SK-N-SH (cell line): ENCODE measurements around the gene ZNF865. TPM values are rescaled to one million over a fixed set of nuclear protein-coding genes. Genes with fewer than 3 reads are reported as not detected.
"Not testable (repeated sequence)": the region's sequence is repeated elsewhere in the genome, so short reads cannot be mapped to it uniquely, and the experiment has no call there.

ENCODE experiments used
- CTCF ChIA-PET: fragments of 300-600, 350-600 bp; formaldehyde crosslinking; extraction: SDS; loops from one replicate; lab custom pipeline; 2021; lab: Yijun Ruan, JAX
- POLR2A ChIA-PET: fragments of 350-600 bp; sonication (Branson Sonifier 250); formaldehyde crosslinking; extraction: SDS; loops from one replicate; lab custom pipeline; 2020; ENCODE audit warnings: antibody characterized with exemption, inconsistent platforms; lab: Yijun Ruan, JAX
- DNase-seq: peaks from one replicate; pipeline ENCODE4 v3.0.0; 2012
- H2AFZ ChIP-seq: fragments of 200-600 bp; sonication (generic); 2 replicates; pipeline ENCODE4 v1.8.1; 2016; ENCODE audit warnings: antibody characterized with exemption, mild to moderate bottlenecking, low read depth
- H3F3A ChIP-seq: fragments of 200-600 bp; sonication (generic); replicated peaks from 2 replicates; pipeline ENCODE3; 2016; ENCODE audit warnings: antibody characterized with exemption, mild to moderate bottlenecking; ENCODE audit not compliant: insufficient read depth
- H3K27ac ChIP-seq, 2 experiments: fragments of 200-500 bp in 1 of 2; fragments of 200-600 bp in 1 of 2; sonication (Bioruptor generic) in 1 of 2; sonication (generic), shearing (Covaris generic) in 1 of 2; 2 replicates each; pipeline versions ENCODE4 v1.5.1 to v1.6.1; 2014 to 2016; ENCODE audit warnings: low read depth in 2 of 2, inconsistent platforms in 1 of 2, low read length in 1 of 2, mild to moderate bottlenecking in 1 of 2, mixed read lengths in 1 of 2
- H3K27me3 ChIP-seq: fragments of 200-600 bp; sonication (generic), shearing (Covaris generic); 2 replicates; pipeline ENCODE4 v1.6.1; 2016; ENCODE audit warnings: mixed run types; ENCODE audit not compliant: insufficient read depth
- H3K36me3 ChIP-seq, 2 experiments: fragments of 200-500 bp in 1 of 2; fragments of 200-600 bp in 1 of 2; sonication (Bioruptor generic) in 1 of 2; sonication (generic) in 1 of 2; replicated peaks in 1 of 2; 2 replicates each; pipeline versions ENCODE3 to v1.5.1; 2014 to 2016; ENCODE audit warnings: low read length in 1 of 2, mild to moderate bottlenecking in 1 of 2; ENCODE audit not compliant: insufficient read depth in 2 of 2, control insufficient read depth in 1 of 2
- H3K4me1 ChIP-seq, 2 experiments: fragments of 200-500 bp in 1 of 2; fragments of 200-600 bp in 1 of 2; sonication (Bioruptor generic) in 1 of 2; sonication (generic), shearing (Covaris generic) in 1 of 2; 2 replicates each; pipeline versions ENCODE4 v1.5.1 to v1.6.1; 2014 to 2016; ENCODE audit warnings: low read depth in 1 of 2, low read length in 1 of 2, mixed run types in 1 of 2; ENCODE audit not compliant: insufficient read depth in 2 of 2, control insufficient read depth in 1 of 2
- H3K4me2 ChIP-seq: fragments of 200-600 bp; sonication (generic), shearing (Covaris generic); 2 replicates; pipeline ENCODE4 v1.6.1; 2017; ENCODE audit warnings: mixed run types
- H3K4me3 ChIP-seq, 2 experiments: fragments of 200-500 bp in 1 of 2; fragments of 200-600 bp in 1 of 2; sonication (Bioruptor generic) in 1 of 2; sonication (generic), shearing (Covaris generic) in 1 of 2; 2 replicates each; pipeline versions ENCODE4 v1.5.1 to v1.8.1; 2014 to 2016; ENCODE audit warnings: low read depth in 2 of 2, inconsistent platforms in 1 of 2, low read length in 1 of 2, mild to moderate bottlenecking in 1 of 2, mixed read lengths in 1 of 2, moderate library complexity in 1 of 2
- H3K79me2 ChIP-seq: fragments of 200-600 bp; sonication (generic); 2 replicates; pipeline ENCODE4 v1.8.1; 2017; ENCODE audit warnings: mild to moderate bottlenecking; ENCODE audit not compliant: insufficient read depth
- H3K9ac ChIP-seq: fragments of 200-600 bp; sonication (generic); 2 replicates; pipeline ENCODE4 v1.6.1; 2017; ENCODE audit warnings: mixed run types
- H3K9me2 ChIP-seq: fragments of 200-600 bp; sonication (generic); 2 replicates; pipeline ENCODE4 v1.6.1; 2017; ENCODE audit warnings: mixed run types
- H3K9me3 ChIP-seq: fragments of 200-600 bp; sonication (generic); 2 replicates; pipeline ENCODE4 v1.6.1; 2017; ENCODE audit warnings: mixed run types, mild to moderate bottlenecking, moderate library complexity
- H4K20me1 ChIP-seq: fragments of 200-600 bp; sonication (generic); 2 replicates; pipeline ENCODE4 v1.6.1; 2017; ENCODE audit warnings: mild to moderate bottlenecking, mixed run types; ENCODE audit not compliant: insufficient read depth
- CHD2 ChIP-seq: fragments of 150-350 bp; IDR thresholded peaks from 2 replicates; pipeline ENCODE4 v1.6.1; 2018; ENCODE audit warnings: low read length; ENCODE audit not compliant: partially characterized antibody
- EP300 ChIP-seq, 2 experiments: IDR thresholded peaks; 2 replicates each; pipeline versions ENCODE4 v1.4.0 to v1.6.1; 2012; ENCODE audit warnings: borderline replicate concordance in 1 of 2, low read depth in 1 of 2, low read length in 1 of 2
- EZH2phosphoT487 ChIP-seq: fragments of 200-600 bp; sonication (generic); IDR thresholded peaks from 2 replicates; pipeline ENCODE4 v1.6.1; 2017; ENCODE audit warnings: low read depth, mixed run types, mild to moderate bottlenecking, antibody characterized with exemption, moderate library complexity, borderline replicate concordance
- FOXJ3 ChIP-seq: sonication (generic); formaldehyde crosslinking; IDR thresholded peaks from 2 replicates; pipeline ENCODE4 v1.5.1; 2020; ENCODE audit warnings: mild to moderate bottlenecking, missing genetic modification reagents
- MEF2A ChIP-seq: IDR thresholded peaks from 2 replicates; pipeline ENCODE4 v1.4.0; 2012; ENCODE audit warnings: low read depth, borderline replicate concordance
- NFIC ChIP-seq: IDR thresholded peaks from 2 replicates; pipeline ENCODE4 v1.4.0; 2012; ENCODE audit warnings: borderline replicate concordance
- RAD21 ChIP-seq: IDR thresholded peaks from 2 replicates; pipeline ENCODE4 v1.6.1; 2012; ENCODE audit warnings: mild to moderate bottlenecking, low read length
- RCOR1 ChIP-seq: fragments of 150-350 bp; IDR thresholded peaks from 2 replicates; pipeline ENCODE4 v1.6.1; 2017; ENCODE audit warnings: antibody characterized with exemption, low read length
- RFX5 ChIP-seq: IDR thresholded peaks from 2 replicates; pipeline ENCODE4 v1.6.1; 2012; ENCODE audit warnings: mild to moderate bottlenecking, improper control_type of control experiment, low read length
- RXRA ChIP-seq: IDR thresholded peaks from 2 replicates; pipeline ENCODE4 v1.4.0; 2012; ENCODE audit warnings: low read depth, mild to moderate bottlenecking, borderline replicate concordance
- SIN3A ChIP-seq: IDR thresholded peaks from 2 replicates; pipeline ENCODE4 v1.6.1; 2012; ENCODE audit warnings: low read depth, mild to moderate bottlenecking, low read length, moderate library complexity, borderline replicate concordance
- TAF1 ChIP-seq: IDR thresholded peaks from 2 replicates; pipeline ENCODE4 v1.6.1; 2012; ENCODE audit warnings: low read depth, mild to moderate bottlenecking, low read length, moderate library complexity, borderline replicate concordance
- TCF12 ChIP-seq: IDR thresholded peaks from 2 replicates; pipeline ENCODE4 v1.4.0; 2012
- TEAD4 ChIP-seq: IDR thresholded peaks from 2 replicates; pipeline ENCODE4 v1.4.0; 2012; ENCODE audit warnings: mild to moderate bottlenecking, borderline replicate concordance; ENCODE audit not compliant: insufficient read depth
- WGBS: methylation state at CpG from one replicate; pipeline ENCODE4 v1.1.6; 2017; ENCODE audit warnings: low lambda C conversion rate; 5-methylcytosine and 5-hydroxymethylcytosine counted together
- polyA plus RNA-seq, 3 experiments: library from polyadenylated mRNA; depleted of rRNA; stranded (reverse); fragments of >200 nt; gene quantifications; 2 replicates each; pipeline ENCODE4 v1.2.3, GENCODE V29; 2012
- TF ChIP-seq, protein P1 (sequence below): IDR thresholded peaks from 2 replicates; pipeline ENCODE4 v1.4.0; 2012; ENCODE audit warnings: low read depth
- TF ChIP-seq, protein P2 (sequence below): fragments of 150-350 bp; IDR thresholded peaks from 2 replicates; pipeline ENCODE4 v1.6.1; 2017; ENCODE audit warnings: antibody characterized with exemption, low read length, low read depth, borderline replicate concordance
- TF ChIP-seq, protein P3 (sequence below): IDR thresholded peaks from 2 replicates; pipeline ENCODE4 v1.4.0; 2012; ENCODE audit warnings: low read depth, borderline replicate concordance

ZNF865 gene
- polyA plus RNA-seq, 1 of the 3 experiments (the other 2 are of a cell fraction): 5.0 TPM

DNA sequence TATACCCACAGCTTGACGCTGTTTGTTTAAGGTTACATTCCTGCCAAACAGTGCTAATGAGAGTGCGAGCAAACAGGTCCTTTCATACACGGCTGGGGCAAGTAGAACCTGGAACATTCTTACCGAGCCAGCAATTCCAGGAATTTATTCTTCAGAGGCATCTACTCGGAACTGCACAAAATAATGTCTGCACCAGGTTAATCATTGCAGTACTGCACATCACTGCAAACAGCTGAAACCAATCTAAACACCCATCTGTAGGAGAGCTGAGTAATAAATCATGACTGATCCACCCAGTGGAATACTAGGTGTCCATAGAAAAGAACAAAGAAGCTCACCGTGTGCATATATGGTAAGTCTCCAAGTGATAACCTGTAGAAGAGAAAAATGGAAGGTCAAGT lies 23.6 kb upstream of the ZNF865 start (continued):
- TF ChIP-seq SIN3A (no peak), EP300 (IDR thresholded peaks at IDR 0.05; ENCODE audit: borderline replicate concordance in 1 of 2, low read depth in 1 of 2, low read length in 1 of 2) (no peak), FOXJ3 (CRISPR knock-in tag) (no peak), TEAD4 (no peak)

DNA sequence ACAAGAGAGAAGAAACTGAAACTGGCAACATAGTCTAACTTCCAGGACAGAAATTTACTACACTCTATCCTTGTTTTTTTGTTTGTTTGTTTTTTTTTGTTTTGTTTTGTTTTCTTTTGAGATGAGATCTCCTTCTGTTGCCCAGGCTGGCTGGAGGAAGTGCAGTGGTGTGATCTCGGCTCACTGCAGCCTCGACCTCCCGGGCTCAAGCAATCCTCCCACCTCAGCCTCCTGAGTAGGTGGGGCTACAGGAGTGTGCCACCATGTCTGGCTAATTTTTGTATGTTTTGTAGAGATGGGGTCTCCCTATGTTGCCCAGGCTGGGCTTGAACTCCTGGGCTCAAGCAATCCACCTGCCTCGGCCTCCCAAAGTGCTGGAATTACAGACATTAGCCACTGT lies 23.2 kb upstream of the ZNF865 start:
- H3K9ac ChIP-seq, POLR2A ChIA-PET, H4K20me1 ChIP-seq, H3K27ac ChIP-seq, H3K36me3 ChIP-seq, H3K9me3 ChIP-seq, H3K4me2 ChIP-seq, DNase-seq, H3K4me3 ChIP-seq, H2AFZ ChIP-seq, H3K9me2 ChIP-seq, H3K27me3 ChIP-seq: not testable (repeated sequence)
- H3F3A ChIP-seq: peaks cover 16% of the 10 kb centered on the region
- H3K79me2 ChIP-seq: peaks cover 20% of the 10 kb centered on the region
- H3K4me1 ChIP-seq: peaks cover 15 to 25% of the 10 kb centered on the region in 2 experiments; a peak in 2 of 4 replicates
- WGBS: 88% methylated on average over 4 of the region's 4 CpGs
- CTCF ChIA-PET: interaction anchor here (1.0 to 1.1 kb wide), 2 partner anchors 50 to 90 kb away, joined by 3 to 4 read pairs; no protein-coding TSS in a partner anchor

GRCh38 chr19:55583897-55584296 lies 21.6 kb upstream of the ZNF865 start:
- H3K27ac ChIP-seq, H4K20me1 ChIP-seq, H3K36me3 ChIP-seq, H3K4me2 ChIP-seq, H3K4me3 ChIP-seq, H3K9me3 ChIP-seq, H3K9me2 ChIP-seq, H3K27me3 ChIP-seq, DNase-seq, H3K9ac ChIP-seq, H2AFZ ChIP-seq: not testable (repeated sequence)
- Histone ChIP-seq H3K4me1 (peaks cover 15 to 25% of the 10 kb centered on the region in 2 experiments; a peak in 2 of 4 replicates), H3K79me2 (peaks cover 15% of the 10 kb centered on the region), H3F3A (peaks cover 19% of the 10 kb centered on the region)
- 88% methylated on average over 8 of the region's 8 CpGs for WGBS
- ChIA-PET CTCF (interaction anchor here (0.9 to 1.3 kb wide), 3 partner anchors 10 to 67 kb away, joined by 3 to 4 read pairs (median 3); partner anchors contain the start of gene ZNF865), POLR2A (interaction anchor here (0.6 kb wide), 1 partner anchor 53 kb away, joined by 3 read pairs; no protein-coding TSS in a partner anchor)

DNA sequence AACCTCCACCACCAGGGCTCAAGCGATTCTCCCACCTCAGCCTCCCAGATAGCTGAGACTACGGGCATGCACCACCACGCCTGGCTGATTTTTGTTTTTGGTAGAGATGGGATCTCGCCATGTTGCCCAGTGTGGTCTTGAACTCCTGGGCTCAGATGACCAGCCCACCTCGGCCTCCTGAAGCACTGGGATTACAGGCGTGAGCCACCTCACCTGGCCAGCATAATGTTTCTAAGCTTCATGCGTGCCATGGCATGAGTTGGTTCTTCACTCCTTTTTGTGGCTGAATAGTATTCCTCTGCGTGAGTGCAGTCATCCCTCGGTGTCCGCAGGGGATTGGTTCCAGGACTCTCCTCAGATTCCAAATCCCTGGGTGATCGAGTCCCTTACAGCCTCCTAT lies 20.6 kb upstream of the ZNF865 start:
- Histone ChIP-seq H3K9me2 (no peaks in the 10 kb centered on the region), H3K4me1 (peaks cover 15 to 22% of the 10 kb centered on the region in 2 experiments; a peak in 2 of 4 replicates), H3K9ac (no peak overlapping the region), H3F3A (peaks cover 19% of the 10 kb centered on the region), H3K36me3 (no peaks in the 10 kb centered on the region), H3K4me2 (no peak overlapping the region), H4K20me1 (no peaks in the 10 kb centered on the region), H3K9me3 (no peaks in the 10 kb centered on the region), H3K27me3 (no peaks in the 10 kb centered on the region), H3K27ac (peak overlapping the region; percentile 53 to 89; a peak in 1 of 4 replicates), H2AFZ (no peak overlapping the region; the same call in 1 of the 2 replicates), H3K79me2 (peaks cover 8% of the 10 kb centered on the region), H3K4me3 (no peak overlapping the region)
- no peak for DNase-seq
- 90% methylated on average over 11 of the region's 11 CpGs for WGBS
- POLR2A ChIA-PET: interaction anchor here (1.0 to 4.1 kb wide), 2 partner anchors 14 to 20 kb away, joined by 3 to 32 read pairs; partner anchors contain the start of gene FIZ1
- CTCF ChIA-PET: interaction anchor here (0.7 to 1.0 kb wide), 2 partner anchors 68 to 1829 kb away, joined by 3 to 4 read pairs; no protein-coding TSS in a partner anchor
- TF ChIP-seq RCOR1 (no peak), RAD21 (no peak), EZH2phosphoT487 (no peak), TAF1 (no peak), MEF2A (no peak), RFX5 (no peak), NFIC (no peak), TCF12 (no peak), RXRA (no peak), CHD2 (no peak)
- TF ChIP-seq, protein P1, sequence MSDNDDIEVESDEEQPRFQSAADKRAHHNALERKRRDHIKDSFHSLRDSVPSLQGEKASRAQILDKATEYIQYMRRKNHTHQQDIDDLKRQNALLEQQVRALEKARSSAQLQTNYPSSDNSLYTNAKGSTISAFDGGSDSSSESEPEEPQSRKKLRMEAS: no peak
- TF ChIP-seq, protein P2, sequence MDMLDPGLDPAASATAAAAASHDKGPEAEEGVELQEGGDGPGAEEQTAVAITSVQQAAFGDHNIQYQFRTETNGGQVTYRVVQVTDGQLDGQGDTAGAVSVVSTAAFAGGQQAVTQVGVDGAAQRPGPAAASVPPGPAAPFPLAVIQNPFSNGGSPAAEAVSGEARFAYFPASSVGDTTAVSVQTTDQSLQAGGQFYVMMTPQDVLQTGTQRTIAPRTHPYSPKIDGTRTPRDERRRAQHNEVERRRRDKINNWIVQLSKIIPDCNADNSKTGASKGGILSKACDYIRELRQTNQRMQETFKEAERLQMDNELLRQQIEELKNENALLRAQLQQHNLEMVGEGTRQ: no peak
- TF ChIP-seq, protein P3, sequence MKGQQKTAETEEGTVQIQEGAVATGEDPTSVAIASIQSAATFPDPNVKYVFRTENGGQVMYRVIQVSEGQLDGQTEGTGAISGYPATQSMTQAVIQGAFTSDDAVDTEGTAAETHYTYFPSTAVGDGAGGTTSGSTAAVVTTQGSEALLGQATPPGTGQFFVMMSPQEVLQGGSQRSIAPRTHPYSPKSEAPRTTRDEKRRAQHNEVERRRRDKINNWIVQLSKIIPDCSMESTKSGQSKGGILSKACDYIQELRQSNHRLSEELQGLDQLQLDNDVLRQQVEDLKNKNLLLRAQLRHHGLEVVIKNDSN: no peak
